Neuron (in vitro differentiated cells): ENCODE measurements around the gene C2.

Source experiments
- H2AFZ ChIP-seq: one replicate; pipeline ENCODE4 v1.6.1; 2013; ENCODE audit warnings: low read depth, mild to moderate bottlenecking, inconsistent platforms, low read length, moderate library complexity
- H3K27me3 ChIP-seq: one replicate; pipeline ENCODE4 v1.6.1; 2013; ENCODE audit warnings: low read length; ENCODE audit not compliant: insufficient read depth
- H3K36me3 ChIP-seq: one replicate; pipeline ENCODE4 v1.6.1; 2013; ENCODE audit warnings: low read length; ENCODE audit not compliant: insufficient read depth
- H3K4me1 ChIP-seq: one replicate; pipeline ENCODE4 v1.6.1; 2013; ENCODE audit warnings: low read length; ENCODE audit not compliant: insufficient read depth
- H3K4me3 ChIP-seq: 2 replicates; pipeline ENCODE4 v1.5.1; 2013; ENCODE audit warnings: mild to moderate bottlenecking, low read length, moderate library complexity
- H3K9me3 ChIP-seq: one replicate; pipeline ENCODE4 v1.6.1; 2013; ENCODE audit warnings: low read length

The C2 gene

GRCh38 chr6:31927242-31927862 lies at the start of gene C2:
Gene C2, plus strand, starts transcription at chr6:31927717. Its CDS starts 36 bp downstream, at chr6:31927753.
- Histone ChIP-seq H3K4me3 (no peak within 1 kb of the TSS), H3K36me3 (no peaks in the 10 kb centered on the region), H2AFZ (no peak within 1 kb of the TSS), H3K27me3 (no peaks in the 10 kb centered on the region), H3K4me1 (peaks cover 2% of the 10 kb centered on the region), H3K9me3 (no peaks in the 10 kb centered on the region)

GRCh38 chr6:31878222-31878621 lies 49.3 kb upstream of the C2 start:
- Histone ChIP-seq H3K4me1 (no peaks in the 10 kb centered on the region), H2AFZ (no peak overlapping the region), H3K27me3 (no peaks in the 10 kb centered on the region), H3K4me3 (no peak overlapping the region), H3K36me3 (peaks cover 32% of the 10 kb centered on the region), H3K9me3 (no peaks in the 10 kb centered on the region)

- H2AFZ ChIP-seq: no peak within 1 kb of the TSS
- peaks cover 37% of the 10 kb centered on the region for H3K36me3 ChIP-seq
- no peak within 1 kb of the TSS for H3K4me3 ChIP-seq
- H3K9me3 ChIP-seq: no peaks in the 10 kb centered on the region
- H3K4me1 ChIP-seq: no peaks in the 10 kb centered on the region
- no peaks in the 10 kb centered on the region for H3K27me3 ChIP-seq
Observed at GRCh38 chr6:31878726-31879125, 48.8 kb upstream of the C2 start, which contains the start of gene SLC44A4. Gene SLC44A4, minus strand, starts transcription at chr6:31878997. Its CDS starts 17 bp downstream, at chr6:31878980.

- no peak overlapping the region for H2AFZ ChIP-seq
- H3K36me3 ChIP-seq: peaks cover 41% of the 10 kb centered on the region
- H3K27me3 ChIP-seq: no peaks in the 10 kb centered on the region
- H3K4me1 ChIP-seq: no peaks in the 10 kb centered on the region
- no peak overlapping the region for H3K4me3 ChIP-seq
- H3K9me3 ChIP-seq: no peaks in the 10 kb centered on the region
Observed at GRCh38 chr6:31879143-31879542, 48.4 kb upstream of the C2 start.

- H3K36me3 ChIP-seq: peaks cover 49% of the 10 kb centered on the region
- H3K27me3 ChIP-seq: no peaks in the 10 kb centered on the region
- H3K4me3 ChIP-seq: no peak overlapping the region
- no peaks in the 10 kb centered on the region for H3K9me3 ChIP-seq
- no peak overlapping the region for H2AFZ ChIP-seq
- no peaks in the 10 kb centered on the region for H3K4me1 ChIP-seq
Observed at GRCh38 chr6:31879901-31880300, 47.6 kb upstream of the C2 start.

GRCh38 chr6:31880616-31881015 lies 46.9 kb upstream of the C2 start:
- Histone ChIP-seq H3K9me3 (no peaks in the 10 kb centered on the region), H3K4me3 (no peak overlapping the region), H3K36me3 (peaks cover 54% of the 10 kb centered on the region), H3K27me3 (no peaks in the 10 kb centered on the region), H2AFZ (no peak overlapping the region), H3K4me1 (no peaks in the 10 kb centered on the region)

- Histone ChIP-seq H2AFZ (no peak overlapping the region), H3K27me3 (no peaks in the 10 kb centered on the region), H3K9me3 (no peaks in the 10 kb centered on the region), H3K4me3 (no peak overlapping the region), H3K4me1 (no peaks in the 10 kb centered on the region), H3K36me3 (peaks cover 59% of the 10 kb centered on the region)
Observed at GRCh38 chr6:31881136-31881859, 46.2 kb upstream of the C2 start.

GRCh38 chr6:31882344-31882743 lies 45.2 kb upstream of the C2 start:
- H3K4me3 ChIP-seq: no peak overlapping the region
- no peak overlapping the region for H2AFZ ChIP-seq
- no peaks in the 10 kb centered on the region for H3K27me3 ChIP-seq
- H3K36me3 ChIP-seq: peaks cover 69% of the 10 kb centered on the region
- no peaks in the 10 kb centered on the region for H3K9me3 ChIP-seq
- H3K4me1 ChIP-seq: no peaks in the 10 kb centered on the region

- peaks cover 82% of the 10 kb centered on the region for H3K36me3 ChIP-seq
- H3K4me3 ChIP-seq: no peak overlapping the region
- no peaks in the 10 kb centered on the region for H3K27me3 ChIP-seq
- H3K9me3 ChIP-seq: no peaks in the 10 kb centered on the region
- no peaks in the 10 kb centered on the region for H3K4me1 ChIP-seq
- no peak overlapping the region for H2AFZ ChIP-seq
Observed at GRCh38 chr6:31883676-31884075, 43.8 kb upstream of the C2 start.

- Histone ChIP-seq H3K27me3 (no peaks in the 10 kb centered on the region), H3K9me3 (no peaks in the 10 kb centered on the region), H3K36me3 (peaks cover 91% of the 10 kb centered on the region), H2AFZ (no peak overlapping the region), H3K4me3 (no peak overlapping the region), H3K4me1 (no peaks in the 10 kb centered on the region)
Observed at GRCh38 chr6:31884528-31885035, 42.9 kb upstream of the C2 start.

- Histone ChIP-seq H3K9me3 (no peaks in the 10 kb centered on the region), H3K36me3 (peaks cover 86% of the 10 kb centered on the region), H2AFZ (no peak overlapping the region), H3K4me3 (no peak overlapping the region), H3K4me1 (no peaks in the 10 kb centered on the region), H3K27me3 (no peaks in the 10 kb centered on the region)
Observed at GRCh38 chr6:31886541-31886991, 41.0 kb upstream of the C2 start.

GRCh38 chr6:31887173-31888007 lies 40.1 kb upstream of the C2 start:
- H3K36me3 ChIP-seq: peaks cover 89% of the 10 kb centered on the region
- H3K4me1 ChIP-seq: no peaks in the 10 kb centered on the region
- no peak overlapping the region for H3K4me3 ChIP-seq
- no peaks in the 10 kb centered on the region for H3K9me3 ChIP-seq
- no peak overlapping the region for H2AFZ ChIP-seq
- H3K27me3 ChIP-seq: no peaks in the 10 kb centered on the region
